ENCODE results near the gene CDH22. TPM values are rescaled to one million over a fixed set of nuclear protein-coding genes. Genes with fewer than 3 reads are reported as not detected.

CDH22 gene
- total and polyA plus RNA-seq, 7 donors: 0.11 to 1.4 (median 0.53) TPM

DNA sequence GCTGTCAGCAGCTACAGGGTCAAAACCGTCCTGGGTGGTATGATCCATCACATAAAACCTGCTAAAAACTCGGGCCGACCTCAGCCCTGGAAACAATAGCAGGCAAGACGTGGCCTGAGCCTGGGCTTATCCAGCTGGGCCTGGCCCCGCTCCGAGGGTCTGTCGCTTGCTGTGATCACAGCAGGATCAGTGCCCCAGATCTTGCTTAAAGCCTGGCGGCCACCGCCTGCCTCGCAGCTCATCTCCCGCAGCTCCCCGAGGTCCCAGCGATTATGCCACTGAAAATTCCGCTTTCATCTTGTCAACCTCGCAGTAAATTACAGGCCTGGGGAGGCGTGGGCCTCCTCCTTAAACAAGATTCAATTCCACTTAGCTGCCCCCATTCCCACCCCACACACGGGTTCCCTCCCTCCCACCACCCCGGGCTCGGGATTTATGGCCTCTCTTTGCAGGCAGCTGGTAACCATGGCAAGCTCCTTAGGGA is 40.1 kb downstream of the CDH22 start:
- Histone ChIP-seq H3K4me1 (no peaks in the 10 kb centered on the region), H3K36me3 (ENCODE audit: insufficient read depth in 1 of 2, low read depth in 1 of 2) (no peaks in the 10 kb centered on the region), H3K4me3 (no peak overlapping the region), H3K27ac (no peak overlapping the region), H3K27me3 (ENCODE audit: insufficient read depth in 3 of 3, low read length in 2 of 3) (peaks cover 0 to 25% (median 2%) of the 10 kb centered on the region in 3 donors), H3K9me3 (no peaks in the 10 kb centered on the region)
- DNase-seq: no peak
- WGBS, 3 donors: 14 to 30% (median 29%) methylated on average over 19 of the region's 19 CpGs
- intact Hi-C loops (cut with DNase I): no loop called here
- TF ChIP-seq, protein P1, sequence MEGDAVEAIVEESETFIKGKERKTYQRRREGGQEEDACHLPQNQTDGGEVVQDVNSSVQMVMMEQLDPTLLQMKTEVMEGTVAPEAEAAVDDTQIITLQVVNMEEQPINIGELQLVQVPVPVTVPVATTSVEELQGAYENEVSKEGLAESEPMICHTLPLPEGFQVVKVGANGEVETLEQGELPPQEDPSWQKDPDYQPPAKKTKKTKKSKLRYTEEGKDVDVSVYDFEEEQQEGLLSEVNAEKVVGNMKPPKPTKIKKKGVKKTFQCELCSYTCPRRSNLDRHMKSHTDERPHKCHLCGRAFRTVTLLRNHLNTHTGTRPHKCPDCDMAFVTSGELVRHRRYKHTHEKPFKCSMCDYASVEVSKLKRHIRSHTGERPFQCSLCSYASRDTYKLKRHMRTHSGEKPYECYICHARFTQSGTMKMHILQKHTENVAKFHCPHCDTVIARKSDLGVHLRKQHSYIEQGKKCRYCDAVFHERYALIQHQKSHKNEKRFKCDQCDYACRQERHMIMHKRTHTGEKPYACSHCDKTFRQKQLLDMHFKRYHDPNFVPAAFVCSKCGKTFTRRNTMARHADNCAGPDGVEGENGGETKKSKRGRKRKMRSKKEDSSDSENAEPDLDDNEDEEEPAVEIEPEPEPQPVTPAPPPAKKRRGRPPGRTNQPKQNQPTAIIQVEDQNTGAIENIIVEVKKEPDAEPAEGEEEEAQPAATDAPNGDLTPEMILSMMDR (IDR thresholded peaks at IDR 0.05): no peak
- ATAC-seq: no peak

- Histone ChIP-seq H3K9me3 (no peaks in the 10 kb centered on the region), H3K4me1 (no peaks in the 10 kb centered on the region), H3K27ac (no peak overlapping the region), H3K27me3 (ENCODE audit: insufficient read depth in 3 of 3, low read length in 2 of 3) (peaks cover 0 to 25% (median 2%) of the 10 kb centered on the region in 3 donors), H3K4me3 (no peak overlapping the region), H3K36me3 (ENCODE audit: insufficient read depth in 1 of 2, low read depth in 1 of 2) (no peaks in the 10 kb centered on the region)
- 42 to 47% (median 45%) methylated on average over 11 of the region's 11 CpGs for WGBS, 3 donors
- DNase-seq (no peak), ATAC-seq (no peak)
- TF ChIP-seq, protein P1 (IDR thresholded peaks at IDR 0.05): no peak
- intact Hi-C loops (cut with DNase I): no loop called here
Measured at GRCh38 chr20:46267108-46268105, 40.9 kb downstream of the CDH22 start.

DNA sequence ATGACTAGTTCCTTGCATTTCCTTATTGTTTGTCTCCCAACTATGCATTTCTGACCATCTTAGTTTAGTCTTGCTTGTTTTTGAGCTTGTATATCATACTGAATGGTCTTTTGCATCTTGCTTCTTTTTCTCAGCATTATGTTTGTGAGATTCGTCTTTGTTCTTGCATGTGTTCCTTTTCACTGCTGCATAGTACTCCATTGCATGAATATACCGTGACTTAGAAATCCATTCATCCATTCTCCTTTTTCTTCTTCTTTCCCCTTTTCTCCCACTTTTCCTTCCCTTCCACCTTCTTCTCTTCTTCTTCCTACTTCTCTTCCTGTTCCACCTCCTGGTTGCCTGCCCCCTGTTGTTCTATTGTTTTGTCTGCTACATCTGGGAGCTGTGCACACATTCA is 42.8 kb downstream of the CDH22 start:
- TF ChIP-seq, protein P1 (IDR thresholded peaks at IDR 0.05): no peak
- Histone ChIP-seq H3K27me3 (ENCODE audit: insufficient read depth in 3 of 3, low read length in 2 of 3) (peaks cover 0 to 17% (median 2%) of the 10 kb centered on the region in 3 donors), H3K4me3 (no peak overlapping the region), H3K36me3 (ENCODE audit: insufficient read depth in 1 of 2, low read depth in 1 of 2) (no peaks in the 10 kb centered on the region), H3K4me1 (no peaks in the 10 kb centered on the region), H3K9me3 (no peaks in the 10 kb centered on the region), H3K27ac (no peak overlapping the region)
- 86 to 92% (median 92%) methylated on average over 2 of the region's 2 CpGs for WGBS, 3 donors
- no peak for ATAC-seq
- intact Hi-C loops (cut with DNase I): no loop called here
- no peak for DNase-seq

DNA sequence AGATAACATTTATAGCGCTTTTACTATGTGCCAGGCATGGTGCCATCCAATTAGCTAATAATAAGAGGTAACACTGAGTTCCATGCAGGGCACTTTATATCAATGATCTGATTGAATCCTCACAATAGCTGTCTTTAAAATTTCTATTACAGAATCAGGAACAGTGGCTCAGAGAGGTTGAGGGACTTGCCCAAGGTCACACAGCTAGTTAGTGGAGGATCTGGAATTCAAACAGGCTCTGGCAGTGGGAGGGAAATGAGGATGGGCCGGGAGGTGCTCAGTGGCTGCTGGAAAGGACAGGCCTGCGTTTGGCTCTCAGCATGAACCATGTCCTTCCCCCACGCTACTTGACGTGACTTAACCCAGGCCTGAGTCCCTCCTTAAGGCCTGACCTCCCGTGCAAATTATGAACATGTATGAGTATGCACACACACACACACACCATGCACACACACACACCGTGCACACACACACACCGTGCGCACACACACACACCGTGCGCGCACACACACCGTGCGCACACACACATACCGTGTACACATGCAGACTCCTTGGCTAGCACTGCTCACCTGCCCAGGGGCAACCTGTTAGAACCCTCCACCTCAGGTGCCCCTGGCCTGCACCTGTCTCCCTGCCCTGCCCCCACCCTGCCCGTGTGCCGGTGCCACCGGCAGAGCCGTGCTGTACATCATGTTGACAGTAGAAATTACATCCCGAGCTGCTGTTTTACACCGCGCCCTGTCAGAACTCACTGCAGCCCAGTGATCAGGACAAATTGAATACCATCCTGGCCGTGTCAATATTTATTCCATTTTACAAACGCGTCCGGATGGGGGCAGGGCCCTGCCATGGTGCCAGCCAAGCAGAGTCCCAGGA is 43.7 kb downstream of the CDH22 start:
- Histone ChIP-seq H3K27ac (no peak overlapping the region), H3K9me3 (no peaks in the 10 kb centered on the region), H3K4me3 (no peak overlapping the region), H3K36me3 (ENCODE audit: insufficient read depth in 1 of 2, low read depth in 1 of 2) (no peaks in the 10 kb centered on the region), H3K27me3 (ENCODE audit: insufficient read depth in 3 of 3, low read length in 2 of 3) (peaks cover 0 to 13% (median 1%) of the 10 kb centered on the region in 3 donors), H3K4me1 (no peaks in the 10 kb centered on the region)
- TF ChIP-seq, protein P1 (IDR thresholded peaks at IDR 0.05): no peak
- intact Hi-C loops (cut with DNase I): no loop called here
- ATAC-seq (no peak), DNase-seq (no peak)
- WGBS, 3 donors: 75 to 79% (median 78%) methylated on average over 26 of the region's 26 CpGs

Data from psoas muscle (tissue), 8 donors.